HG02973 (cell line): ENCODE measurements around the gene GSG1L.

ENCODE experiments used
- ATAC-seq: cut with Tn5 transposase; IDR thresholded peaks from one replicate; pipeline ENCODE4 v1.9.1; 2021; ENCODE audit warnings: moderate library complexity; ENCODE audit not compliant: unreplicated experiment

Gene GSG1L

DNA sequence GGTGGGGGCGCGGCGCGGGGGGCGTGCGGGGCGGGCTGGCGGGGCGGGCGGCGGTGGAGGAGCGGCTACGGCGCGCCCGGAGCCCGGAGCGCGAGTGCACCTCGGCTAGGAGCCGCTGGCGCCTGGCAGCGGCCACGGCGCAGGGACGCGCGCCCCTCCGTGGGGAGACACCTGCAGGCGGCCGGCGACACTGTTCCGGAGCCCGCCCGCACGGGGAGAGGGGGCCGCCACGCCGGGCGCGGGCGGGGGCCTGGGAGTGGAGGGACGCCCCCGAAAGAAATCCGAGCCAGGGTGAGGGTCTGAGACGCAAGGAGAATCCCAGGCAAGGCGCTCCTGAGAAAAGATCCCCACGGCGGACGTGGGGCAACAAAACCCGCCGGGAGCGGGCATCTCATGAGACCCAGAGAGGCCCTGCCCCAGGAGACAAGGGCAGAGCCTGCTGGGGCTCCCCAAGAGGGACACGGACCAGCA lies at the start of gene GSG1L:
Gene GSG1L, minus strand, starts transcription at position 124 of the 471 bp plus-strand sequence. CDS start 290 bp downstream, outside the sequence.
- ATAC-seq = no peak

DNA sequence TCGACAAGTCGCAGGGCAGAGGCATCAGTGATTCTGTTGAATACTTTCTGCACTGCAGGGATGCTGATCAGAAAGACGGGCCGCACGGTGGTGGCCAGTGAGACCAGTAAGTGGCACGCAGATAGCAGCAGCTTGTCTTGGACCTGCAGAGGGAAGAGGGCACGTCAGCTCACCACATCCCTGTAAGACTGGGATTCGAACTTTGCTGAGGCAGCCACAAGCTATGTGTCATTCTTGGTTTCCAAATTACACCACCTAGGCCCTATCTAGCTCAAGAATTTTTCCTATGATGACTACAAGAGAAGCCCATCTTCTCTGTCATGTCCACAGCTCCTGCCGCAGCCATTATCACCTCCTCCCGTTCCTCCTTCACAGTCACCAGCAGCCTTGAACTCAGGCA lies 49.4 kb upstream of the GSG1L start:
- no peak for ATAC-seq

DNA sequence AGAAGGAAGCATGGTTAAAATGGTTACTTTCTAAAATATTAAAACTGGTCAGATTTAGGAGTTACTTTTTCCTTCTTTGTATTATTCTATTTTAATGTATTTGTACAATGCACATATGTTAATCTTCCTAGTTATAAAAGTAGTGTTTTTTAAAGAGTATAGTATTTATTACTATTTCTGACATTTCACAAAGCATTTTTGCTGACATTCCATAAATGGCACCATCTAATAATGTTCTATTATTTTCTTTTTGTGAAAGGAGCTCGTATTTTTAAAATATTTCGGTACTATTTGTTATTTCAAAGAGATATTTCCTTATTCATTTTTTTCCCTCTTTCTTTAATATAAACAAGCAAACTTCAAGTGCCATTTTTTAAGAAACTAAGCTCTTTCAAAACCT lies 47.5 kb upstream of the GSG1L start:
- no peak for ATAC-seq

DNA sequence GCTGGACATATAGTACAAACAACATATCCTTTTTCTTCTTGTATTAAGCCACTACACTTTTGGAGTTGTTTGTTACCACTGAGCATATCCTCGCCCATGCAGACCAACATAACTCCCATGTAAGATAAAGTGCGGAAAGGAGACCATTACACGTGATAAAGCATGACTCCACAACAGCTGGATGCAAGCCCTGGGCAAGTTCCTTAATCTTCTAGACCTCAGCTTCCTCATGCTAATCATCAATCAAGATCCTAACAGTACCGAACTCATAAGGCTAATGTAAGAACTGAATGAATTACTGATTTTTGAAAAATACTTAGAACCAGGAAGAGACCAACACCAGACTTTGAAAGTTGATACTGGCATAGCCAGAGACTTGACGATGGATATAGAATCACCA lies 47.0 kb upstream of the GSG1L start:
- no peak for ATAC-seq

DNA sequence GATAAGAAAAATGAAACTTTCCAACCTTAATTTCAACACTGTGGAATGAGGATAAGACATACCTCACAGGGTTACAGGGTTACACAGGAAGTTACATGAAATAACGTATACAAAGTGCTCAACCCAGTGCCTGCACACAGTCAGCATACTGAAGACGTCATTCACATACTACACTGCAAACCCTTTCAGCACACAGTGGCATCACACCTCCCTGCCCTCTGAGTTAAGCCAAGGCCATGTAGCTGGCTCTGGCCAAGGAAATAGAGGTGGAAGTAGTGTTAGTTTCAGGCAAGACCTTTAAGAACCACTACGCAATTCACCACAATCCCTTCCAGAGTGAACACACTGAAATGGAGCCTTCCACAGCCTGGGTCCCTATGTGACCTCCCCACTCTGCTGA lies 46.6 kb upstream of the GSG1L start:
- no peak for ATAC-seq

DNA sequence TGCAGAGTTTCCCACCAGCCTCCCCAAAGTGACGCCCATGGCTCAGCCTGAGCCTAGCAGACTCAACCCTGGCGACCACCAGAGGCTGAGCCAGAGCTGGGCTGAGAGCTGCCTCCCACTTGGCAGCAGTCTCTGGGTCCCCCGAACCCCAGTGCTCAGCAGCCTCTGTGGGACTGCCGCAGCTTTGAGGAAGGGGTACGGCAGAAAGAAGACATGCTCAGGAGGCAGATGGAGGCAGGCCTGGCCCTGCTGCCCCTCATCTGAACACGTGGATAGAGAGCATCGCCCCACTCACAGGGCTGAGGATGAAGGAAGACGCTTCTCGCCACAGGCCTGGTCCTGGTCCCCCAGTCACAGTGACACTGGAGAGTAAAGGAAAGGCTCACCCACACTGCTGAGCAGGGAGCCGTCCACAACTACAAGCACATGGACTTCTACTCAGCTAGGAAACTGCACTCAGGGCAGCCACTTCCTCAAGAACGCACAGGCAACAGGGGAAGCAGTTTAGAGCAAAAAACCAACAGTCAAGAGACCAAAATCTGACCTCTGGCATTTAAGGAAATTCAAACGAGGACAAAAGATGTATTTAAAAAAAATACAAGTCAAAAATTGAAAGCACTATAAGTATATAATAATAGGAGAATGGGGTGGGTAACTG lies 45.2 kb upstream of the GSG1L start:
- ATAC-seq = no peak

DNA sequence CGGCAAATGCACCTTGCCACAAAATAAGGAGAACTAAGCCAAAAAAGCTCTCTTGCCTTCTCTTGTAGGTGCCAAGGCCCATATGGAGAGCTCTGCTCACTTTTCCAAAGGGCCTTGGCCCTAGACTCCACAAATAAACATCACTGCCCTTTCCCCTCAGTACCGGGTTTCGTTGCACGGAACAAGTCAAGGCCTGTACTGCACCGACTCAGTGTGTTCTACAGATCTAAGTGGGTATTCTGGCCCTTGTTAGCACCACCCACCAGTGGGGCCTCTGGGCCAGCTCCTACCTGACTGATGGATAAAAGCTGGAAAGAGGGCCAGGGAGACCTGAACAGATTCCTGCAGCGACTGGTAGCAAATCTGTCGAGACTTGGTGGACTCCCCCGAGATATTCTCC lies 43.7 kb upstream of the GSG1L start:
- no peak for ATAC-seq

DNA sequence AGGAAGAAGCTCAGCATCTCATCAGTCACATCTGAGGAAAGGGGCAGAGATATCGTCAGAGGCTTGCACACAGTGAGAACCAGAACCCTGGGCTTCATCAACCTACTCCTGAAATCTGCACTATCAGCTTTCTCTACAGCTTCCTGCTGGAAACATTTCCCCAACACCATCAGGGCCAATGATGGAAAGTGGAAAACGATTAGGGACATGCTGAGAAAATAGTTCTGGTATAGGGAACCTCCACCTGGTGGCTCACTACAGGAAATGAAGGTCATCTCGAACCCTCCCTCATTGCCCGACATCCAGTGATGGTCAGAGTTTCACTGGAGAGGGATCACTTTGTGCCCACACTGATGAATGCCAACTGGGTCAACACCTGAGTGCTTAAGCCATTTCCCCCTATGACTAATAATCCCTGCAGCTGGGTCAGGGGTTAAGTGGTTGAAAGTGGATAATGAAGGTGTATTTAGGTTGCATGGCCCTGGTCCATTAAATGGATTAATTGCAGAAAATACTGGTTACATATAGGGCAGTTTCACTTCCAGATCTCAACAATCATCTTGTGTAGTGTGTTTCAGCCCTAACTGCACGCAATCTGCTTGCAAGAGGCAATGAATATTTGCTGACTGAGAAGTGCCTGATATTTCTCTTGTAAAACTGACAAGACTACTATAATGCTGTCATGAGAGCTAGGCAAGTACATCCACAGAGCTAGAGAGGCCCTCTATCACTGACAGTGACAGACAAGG lies 43.1 kb upstream of the GSG1L start:
- no peak for ATAC-seq

DNA sequence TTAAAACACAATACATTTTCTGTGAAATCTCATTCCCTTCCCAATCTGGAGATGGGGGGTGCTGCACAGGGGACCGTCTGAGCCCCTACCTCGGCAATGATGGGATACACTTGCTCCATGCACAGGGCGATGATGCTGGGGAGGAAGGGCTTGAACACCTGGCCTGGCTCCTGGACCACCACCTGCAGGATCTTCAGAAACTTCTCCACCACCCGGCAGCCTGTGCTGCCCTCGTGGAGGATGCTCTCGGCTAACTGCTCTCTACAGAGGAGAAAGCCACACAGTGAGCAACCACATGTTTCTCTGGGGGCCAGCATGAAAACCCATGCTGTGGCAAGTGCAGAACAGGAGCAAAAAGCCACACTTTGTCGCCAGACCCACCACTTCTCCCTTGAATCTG lies 42.4 kb upstream of the GSG1L start:
- ATAC-seq = no peak

DNA sequence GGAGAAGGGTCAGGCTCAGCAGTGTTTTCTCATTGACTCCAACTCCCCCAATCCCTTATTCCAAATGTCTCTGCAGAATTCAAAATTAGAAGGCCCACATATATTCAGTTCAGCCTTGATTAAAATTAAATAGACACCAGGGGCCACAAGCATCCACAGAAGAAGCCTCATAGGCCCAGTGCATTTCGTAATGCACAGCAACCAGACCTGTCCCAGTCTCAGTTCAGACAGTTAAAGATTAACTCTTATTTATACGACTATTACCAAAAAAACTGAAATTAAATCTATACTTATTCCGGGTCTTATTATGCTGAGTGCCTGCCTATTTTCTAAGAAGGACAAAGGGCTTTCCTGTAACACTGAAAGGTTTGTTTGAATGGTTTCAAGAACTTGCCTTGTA lies 41.8 kb upstream of the GSG1L start:
- ATAC-seq = no peak

DNA sequence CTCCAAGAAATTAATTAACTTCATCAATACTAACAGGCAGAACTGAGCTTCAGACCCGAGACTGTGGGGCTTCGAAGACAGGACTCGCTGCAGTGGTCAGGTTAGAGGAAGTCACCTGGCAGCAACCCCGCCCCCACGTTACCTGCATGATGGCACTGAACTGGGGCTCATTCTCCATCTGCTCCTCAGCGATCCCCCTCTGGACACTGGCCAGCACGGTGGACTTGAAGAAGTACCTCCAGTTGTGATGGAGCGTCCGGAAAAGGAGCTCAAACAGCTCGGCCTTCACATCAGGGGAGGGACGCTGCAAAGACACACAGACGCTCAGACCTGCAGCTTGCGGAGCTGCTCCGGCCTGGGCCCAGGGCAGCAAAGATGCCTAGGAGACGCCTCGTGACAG lies 40.9 kb upstream of the GSG1L start:
- ATAC-seq = no peak

DNA sequence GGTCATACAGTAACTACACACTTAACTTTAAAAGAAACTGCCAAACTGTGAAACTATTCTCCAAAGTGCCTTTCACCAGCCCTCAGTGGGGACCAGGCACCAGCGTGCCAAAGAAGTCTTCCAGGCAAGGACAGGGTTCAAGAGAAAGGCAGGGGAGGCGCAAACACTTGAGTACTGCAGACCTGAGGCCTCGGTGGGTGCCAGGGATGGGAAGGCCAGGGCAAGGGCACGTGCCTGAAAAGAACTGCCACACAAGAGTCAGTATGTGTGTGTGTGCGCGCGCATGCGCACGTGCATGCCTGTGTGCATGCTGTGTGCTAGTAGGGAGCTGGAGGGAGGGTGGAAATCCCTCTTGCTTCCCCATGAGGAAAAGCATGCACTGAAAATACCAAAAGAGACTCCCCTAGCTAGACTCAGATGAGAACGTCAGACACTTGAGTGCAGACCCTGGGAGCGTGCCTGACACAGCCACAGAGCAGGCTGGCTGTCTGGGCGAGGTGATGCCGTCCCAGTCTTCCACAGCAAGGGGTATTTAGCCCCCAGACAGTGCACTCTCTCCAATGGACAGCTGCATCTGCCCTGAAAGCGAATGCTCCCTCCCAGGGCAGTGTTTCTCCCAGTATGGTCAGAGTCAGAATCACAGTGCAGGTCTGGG lies 40.1 kb upstream of the GSG1L start:
- no peak for ATAC-seq

DNA sequence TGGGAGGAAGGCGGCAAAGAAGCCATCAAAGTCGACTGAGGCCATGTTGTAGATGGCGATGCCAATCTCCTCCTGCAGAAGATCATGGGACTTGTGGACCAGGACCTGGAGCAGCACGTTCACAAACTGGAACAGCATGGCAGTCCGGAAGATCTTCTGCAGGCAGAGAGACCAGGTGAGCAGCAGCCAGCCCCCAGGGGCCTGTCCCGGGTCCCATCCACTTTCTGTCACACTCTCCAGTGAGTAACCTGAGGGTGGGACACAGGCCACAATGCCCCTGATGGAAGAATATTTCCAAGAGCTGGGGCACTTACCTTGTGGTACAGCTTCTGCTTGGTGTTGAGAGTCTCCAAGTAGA lies 38.0 kb upstream of the GSG1L start:
- no peak for ATAC-seq

DNA sequence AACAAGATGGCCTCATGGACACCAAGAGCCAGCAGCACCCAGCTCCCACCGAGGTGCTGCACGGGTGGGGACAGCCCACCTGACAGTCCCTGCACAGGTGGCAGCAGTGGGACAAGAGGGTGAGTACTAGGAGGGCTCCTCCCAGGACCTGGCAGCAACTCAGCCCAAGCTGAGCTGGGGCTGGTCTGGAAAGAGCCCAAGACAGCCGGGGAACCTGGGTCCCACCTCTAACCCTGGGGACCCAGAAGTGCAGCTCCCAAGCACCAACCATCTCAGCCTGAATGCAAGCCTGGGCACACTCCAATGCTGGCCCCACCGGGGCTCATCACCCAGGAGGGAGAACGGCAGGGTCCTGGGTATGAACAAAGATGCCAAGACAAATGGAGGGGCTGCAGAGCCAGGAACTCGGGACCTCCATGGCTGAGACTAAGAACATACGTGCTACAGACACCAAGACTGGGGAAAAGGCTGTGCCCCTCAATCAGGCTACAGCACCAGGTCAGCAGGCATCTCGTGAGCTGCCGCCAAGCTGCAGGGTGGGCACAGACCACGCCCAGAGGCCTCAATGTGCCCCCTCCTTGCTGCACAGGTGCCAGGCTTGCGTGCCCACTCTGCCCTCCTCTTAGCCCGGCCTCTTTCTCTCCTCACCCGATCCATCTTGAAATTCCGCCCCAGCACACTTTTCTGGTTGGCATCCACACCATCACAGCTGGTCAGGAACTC lies 37.5 kb upstream of the GSG1L start:
- ATAC-seq = no peak

DNA sequence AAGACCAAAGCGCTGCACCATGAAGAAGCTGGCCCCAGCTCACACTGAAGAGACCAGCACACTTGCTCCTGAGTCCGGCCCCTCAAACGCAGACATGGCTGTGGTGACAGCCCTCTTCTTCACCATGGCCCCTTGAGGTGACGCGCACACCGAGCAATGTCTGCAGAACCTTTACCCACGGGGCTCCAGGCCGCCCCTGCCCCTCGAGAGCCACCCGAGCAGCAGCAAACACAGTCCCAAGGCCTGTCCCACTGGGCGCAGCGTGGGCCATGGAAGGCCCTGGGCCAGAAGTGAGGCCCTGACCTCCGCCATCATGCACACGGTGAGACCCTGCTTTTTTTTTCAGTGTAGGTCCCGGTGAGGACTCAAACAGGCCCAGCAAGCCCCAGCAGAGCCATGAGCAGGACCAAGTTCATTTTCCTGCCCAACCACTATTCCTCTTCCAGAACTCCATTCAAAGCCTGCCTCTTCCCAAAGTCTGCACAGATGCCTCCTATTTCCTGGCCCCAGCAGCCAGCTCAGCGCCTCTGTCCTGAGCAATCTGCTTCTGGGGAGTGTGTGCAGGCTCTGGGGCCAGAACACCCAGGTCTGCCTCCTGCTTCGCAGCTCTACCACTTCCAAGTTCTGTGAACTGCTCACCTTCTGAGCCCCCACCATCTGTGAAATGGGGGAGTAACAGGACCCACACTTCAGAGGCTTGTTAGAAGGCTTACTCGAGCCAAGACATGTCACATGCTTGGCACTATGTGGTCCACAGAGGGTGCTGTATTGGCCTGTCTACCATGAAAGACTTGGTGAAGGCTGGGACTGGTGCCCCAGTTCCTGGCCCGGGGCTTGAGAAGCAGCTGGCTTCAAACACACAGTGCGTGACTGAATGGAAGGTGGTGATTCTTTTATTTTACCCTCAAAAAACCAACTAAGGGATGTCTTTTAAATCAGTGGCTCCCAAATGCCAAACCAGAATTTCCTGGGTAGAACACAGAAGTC lies 35.7 kb upstream of the GSG1L start:
- no peak for ATAC-seq

DNA sequence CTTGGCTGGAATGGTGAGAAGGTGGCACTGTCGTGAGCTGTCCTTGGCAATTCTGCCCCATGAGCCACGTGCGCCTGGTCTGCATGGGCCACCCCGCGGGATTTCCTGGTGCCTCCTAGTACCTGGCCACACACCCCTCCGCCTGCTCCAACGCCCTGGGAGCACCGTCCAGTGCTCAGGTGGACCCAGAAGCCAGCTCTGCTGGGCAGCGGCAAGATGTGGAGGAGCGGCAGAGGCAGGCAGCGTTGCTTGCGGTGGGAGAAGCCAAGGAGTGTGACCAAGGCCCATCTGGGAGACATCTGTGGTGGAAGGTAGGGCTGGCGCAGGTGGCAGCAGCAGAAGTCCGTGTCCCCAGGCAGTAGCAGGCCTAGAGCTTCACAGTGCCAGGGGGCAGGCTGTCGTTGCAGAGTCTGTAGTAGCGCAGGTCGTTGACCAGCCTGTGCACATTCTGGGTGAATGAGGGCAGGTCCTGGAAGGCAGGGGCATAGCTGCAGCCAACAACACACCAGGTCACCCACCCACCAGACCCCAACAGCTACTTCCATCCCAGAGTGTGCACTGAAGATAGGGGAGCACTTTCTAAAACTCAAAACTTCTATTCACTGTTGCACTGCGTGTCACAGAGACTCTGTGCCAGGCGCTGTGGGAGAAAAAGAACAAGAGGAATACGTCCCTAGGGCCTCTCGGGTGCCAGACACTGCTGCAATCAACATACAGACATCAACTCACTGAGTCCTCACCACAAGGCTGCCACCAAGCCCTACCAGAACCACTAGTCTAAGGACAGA lies 34.9 kb upstream of the GSG1L start:
- no peak for ATAC-seq

DNA sequence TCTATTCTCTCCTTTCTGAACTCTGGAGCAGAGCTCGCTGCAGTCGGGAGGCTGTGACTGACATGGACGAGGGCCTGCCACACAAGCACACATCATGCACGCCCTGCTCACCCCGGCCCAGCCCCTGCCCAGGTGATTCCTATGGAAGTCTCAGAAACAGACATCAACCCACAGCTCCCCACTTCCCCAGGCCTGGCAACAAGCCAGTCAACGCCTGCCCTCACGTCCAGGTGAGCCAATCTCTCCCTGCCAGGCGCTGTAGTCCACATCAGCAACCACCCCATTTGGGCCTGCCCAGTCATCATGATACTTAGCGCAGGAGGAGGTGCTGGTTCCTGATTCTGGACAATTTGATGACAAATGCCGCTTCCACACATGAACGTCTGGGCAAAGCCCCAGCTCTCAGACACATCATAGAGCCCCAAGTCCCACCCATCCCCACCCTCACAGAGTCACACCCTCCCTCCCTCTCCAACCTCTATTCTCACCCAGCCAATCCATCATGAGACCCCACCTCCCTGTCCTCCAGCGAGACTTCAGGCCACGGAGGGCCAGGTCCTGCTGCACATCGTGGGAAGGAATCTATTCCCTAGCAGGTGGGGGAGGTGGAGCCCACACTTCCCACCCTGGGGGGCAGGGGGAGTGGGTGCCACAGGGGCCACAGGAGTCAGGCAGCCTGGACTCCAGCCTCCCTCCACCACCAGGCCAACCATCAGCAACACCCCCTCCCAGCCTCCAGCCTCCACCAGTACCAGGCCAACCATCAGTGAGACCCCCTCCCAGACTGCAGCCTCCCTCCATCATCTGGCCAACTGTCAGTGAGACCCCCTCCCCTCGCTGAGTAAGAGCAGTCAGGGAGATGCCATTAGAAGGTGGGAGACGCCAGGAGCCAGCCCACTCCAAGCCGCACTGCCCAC lies 33.7 kb upstream of the GSG1L start:
- no peak for ATAC-seq

DNA sequence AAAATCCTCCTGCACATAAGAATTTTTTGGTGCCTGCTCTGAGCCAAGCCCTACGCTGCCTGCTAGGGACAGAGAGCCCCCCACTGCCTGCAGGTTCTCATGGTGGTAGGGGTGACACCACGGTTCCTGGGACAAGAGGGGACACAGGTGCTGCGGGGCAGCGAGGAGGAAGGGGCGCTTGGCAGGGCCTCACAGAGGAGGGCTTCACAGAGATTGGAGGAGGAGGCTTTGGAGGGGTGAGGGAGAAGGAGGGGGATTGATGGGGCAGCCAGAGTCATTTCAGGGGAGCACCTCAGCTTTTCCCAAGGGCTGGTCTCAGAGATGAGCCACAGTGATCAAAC lies 29.8 kb upstream of the GSG1L start:
- ATAC-seq = no peak
